H1 (cell line): ENCODE data around the gene TAF6. TPM values are rescaled to one million over a fixed set of nuclear protein-coding genes. Genes with fewer than 3 reads are reported as not detected.

Source experiments
- CHD2 ChIP-seq: IDR thresholded peaks from 2 replicates; pipeline ENCODE4 v1.6.1; 2012; ENCODE audit warnings: low read length, improper control_type of control experiment
- E2F6 ChIP-seq: IDR thresholded peaks from 2 replicates; pipeline ENCODE4 v1.6.1; 2012; ENCODE audit warnings: inconsistent platforms
- SIX5 ChIP-seq: IDR thresholded peaks from 2 replicates; pipeline ENCODE4 v1.6.1; 2011; ENCODE audit warnings: mild to moderate bottlenecking, low read depth, low read length
- SP4 ChIP-seq: IDR thresholded peaks from 2 replicates; pipeline ENCODE4 v1.6.1; 2012; ENCODE audit warnings: low read length, inconsistent platforms
- USF2 ChIP-seq: IDR thresholded peaks from 2 replicates; pipeline ENCODE4 v1.6.1; 2011; ENCODE audit warnings: low read length, improper control_type of control experiment
- polyA plus RNA-seq, 7 experiments: library from polyadenylated mRNA; depleted of rRNA in 3 of 7; stranded (reverse) in 5 of 7; unstranded in 2 of 7; fragments of >200 nt in 5 of 7; fragments of 200-250 nt in 2 of 7; gene quantifications; 1 replicate in 5 of 7; 2 replicates in 1 of 7; 4 replicates in 1 of 7; pipeline versions ENCODE4 v1.2.1 to v1.2.3, GENCODE V29; 2011 to 2013; ENCODE audit warnings: missing spikeins in 2 of 7, mixed read lengths in 2 of 7
- total RNA-seq: library from RNA; stranded (reverse); fragmentation: NEBNext Ultra II Directional; extraction: Animal tissue kit (Norgen Biotek cat#: 25700); gene quantifications from 2 replicates; pipeline ENCODE4 v1.2.1, GENCODE V29; 2021

The TAF6 gene
- total and polyA plus RNA-seq, 2 of the 8 experiments (the other 6 are each of a cell fraction or from before 2014, with no cell fraction given), result 66.7 to 101 TPM

- no peak for TF ChIP-seq E2F6
- no peak for TF ChIP-seq CHD2
- no peak for TF ChIP-seq SP4
- no peak for TF ChIP-seq SIX5
- TF ChIP-seq USF2, result no peak
These were observed 11.3 kb downstream of the TAF6 start (continued) for GRCh38 chr7:100107890-100108289.
